Activated B cell treated with CpG ODN at 0.5 μM for 24 hours (primary cell): ENCODE measurements around the gene FAM240A. TPM values are rescaled to one million over a fixed set of nuclear protein-coding genes. Genes with fewer than 3 reads are reported as not detected.

Source experiments
- ATAC-seq: fragments of 200-7000 bp; cut with Tn5 transposase; one replicate; pipeline ENCODE4 v1.10.0; 2021; ENCODE audit warnings: low read depth, mild to moderate bottlenecking, moderate library complexity
- CTCF ChIA-PET: fragments of 350-600 bp; sonication (Branson Sonifier 250); formaldehyde crosslinking; loops from one replicate; lab custom pipeline; 2021; ENCODE audit warnings: antibody characterized with exemption; lab: Charles Lee
- POLR2A ChIA-PET: fragments of 350-600 bp; sonication (Branson Sonifier 250); formaldehyde crosslinking; loops from one replicate; lab custom pipeline; 2021; ENCODE audit warnings: antibody characterized with exemption; lab: Charles Lee
- DNase-seq: peaks from one replicate; pipeline ENCODE4 v3.0.0; 2022
- H3K27ac Mint-ChIP-seq: one replicate; pipeline ENCODE4 v1.8.0; 2020; ENCODE audit warnings: mixed read lengths
- H3K27me3 Mint-ChIP-seq: one replicate; pipeline ENCODE4 v1.8.0; 2021; ENCODE audit warnings: mixed read lengths
- H3K36me3 Mint-ChIP-seq: one replicate; pipeline ENCODE4 v1.8.0; 2021; ENCODE audit warnings: low read depth, mixed read lengths
- H3K4me1 Mint-ChIP-seq: one replicate; pipeline ENCODE4 v1.8.0; 2021; ENCODE audit warnings: mixed read lengths
- H3K4me3 Mint-ChIP-seq: one replicate; pipeline ENCODE4 v1.8.0; 2020; ENCODE audit warnings: mild to moderate bottlenecking, mixed read lengths
- H3K9me3 Mint-ChIP-seq: one replicate; pipeline ENCODE4 v1.8.0; 2020; ENCODE audit warnings: mixed read lengths
- CTCF ChIP-seq: fragments of 200-600 bp; IDR thresholded peaks from one replicate; pipeline ENCODE4 v1.8.0; 2022; ENCODE audit warnings: antibody characterized with exemption, mild to moderate bottlenecking
- intact Hi-C: fragments of 100-400 bp; cut with micrococcal nuclease; formaldehyde crosslinking; loops from one replicate; pipeline ENCODE4 v1.15.1; 2024
- total RNA-seq: library from RNA; stranded (reverse); gene quantifications from 2 replicates; pipeline ENCODE4 v1.2.3, GENCODE V29; 2022

The FAM240A gene
- total RNA-seq, 1 donor from 2014 or later = not detected

GRCh38 chr3:46609212-46609721 is 3.1 kb upstream of the FAM240A start:
- H3K27ac Mint-ChIP-seq = no peak overlapping the region
- no peak overlapping the region for H3K4me3 Mint-ChIP-seq
- no peak for TF ChIP-seq CTCF
- ATAC-seq (no peak), DNase-seq (no peak)
- POLR2A ChIA-PET = no interaction called here
- H3K9me3 Mint-ChIP-seq = no peaks in the 10 kb centered on the region
- H3K36me3 Mint-ChIP-seq = no peaks in the 10 kb centered on the region
- intact Hi-C loops = no loop called here
- H3K4me1 Mint-ChIP-seq = no peaks in the 10 kb centered on the region
- peaks cover 5% of the 10 kb centered on the region for H3K27me3 Mint-ChIP-seq
- CTCF ChIA-PET = interaction anchor here (1.1 to 1.6 kb wide), 2 partner anchors 20 to 121 kb away, joined by 4 read pairs; no protein-coding TSS in a partner anchor

- no peaks in the 10 kb centered on the region for H3K9me3 Mint-ChIP-seq
- no peak overlapping the region for H3K27ac Mint-ChIP-seq
- no peak overlapping the region for H3K4me3 Mint-ChIP-seq
- TF ChIP-seq CTCF = no peak
- no peak for DNase-seq
- intact Hi-C loops = no loop called here
- no peak for ATAC-seq
- no peaks in the 10 kb centered on the region for H3K4me1 Mint-ChIP-seq
- no peaks in the 10 kb centered on the region for H3K36me3 Mint-ChIP-seq
- ChIA-PET CTCF (interaction anchor here (1.6 kb wide), 1 partner anchor 122 kb away, joined by 4 read pairs; no protein-coding TSS in a partner anchor), POLR2A (no interaction called here)
- H3K27me3 Mint-ChIP-seq = peaks cover 6% of the 10 kb centered on the region
Measured at GRCh38 chr3:46609944-46610722, 2.2 kb upstream of the FAM240A start.

- CTCF ChIA-PET = interaction anchor here (1.0 kb wide), 1 partner anchor 16 kb away, joined by 3 read pairs; no protein-coding TSS in a partner anchor
- Mint-ChIP-seq H3K36me3 (no peaks in the 10 kb centered on the region), H3K4me1 (no peaks in the 10 kb centered on the region), H3K9me3 (no peaks in the 10 kb centered on the region), H3K27ac (no peak overlapping the region), H3K4me3 (no peak overlapping the region), H3K27me3 (peaks cover 16% of the 10 kb centered on the region)
- TF ChIP-seq CTCF = no peak
- ATAC-seq = no peak
- DNase-seq = no peak
- POLR2A ChIA-PET = no interaction called here
- intact Hi-C loops = no loop called here
Measured at GRCh38 chr3:46613313-46614005, 1.1 kb downstream of the FAM240A start.

GRCh38 chr3:46614431-46614830 is 2.1 kb downstream of the FAM240A start:
- POLR2A ChIA-PET = no interaction called here
- no peaks in the 10 kb centered on the region for H3K36me3 Mint-ChIP-seq
- H3K27ac Mint-ChIP-seq = no peak overlapping the region
- H3K9me3 Mint-ChIP-seq = no peaks in the 10 kb centered on the region
- TF ChIP-seq CTCF = no peak
- H3K4me3 Mint-ChIP-seq = no peak overlapping the region
- CTCF ChIA-PET = interaction anchor here (1.0 kb wide), 1 partner anchor 15 kb away, joined by 3 read pairs; no protein-coding TSS in a partner anchor
- DNase-seq (no peak), ATAC-seq (no peak)
- H3K4me1 Mint-ChIP-seq = no peaks in the 10 kb centered on the region
- peaks cover 21% of the 10 kb centered on the region for H3K27me3 Mint-ChIP-seq
- intact Hi-C loops = no loop called here
